Psoas muscle (tissue), 8 donors: Measurements from ENCODE around the gene CIART. TPM values are rescaled to one million over a fixed set of nuclear protein-coding genes. Genes with fewer than 3 reads are reported as not detected.
"Not testable (repeated sequence)": the region's sequence is repeated elsewhere in the genome, so short reads cannot be mapped to it uniquely, and the experiment has no call there.

Experiments used
- ATAC-seq, 4 donors: fragments of 200-7000 bp; cut with Tn5 transposase; one replicate each; pipeline ENCODE4 v1.9.1; 2020; ENCODE audit warnings: moderate library complexity in 3 of 4, mild to moderate bottlenecking in 2 of 4
- DNase-seq, 2 donors: peaks; one replicate each; pipeline ENCODE4 v3.0.0-alpha.2; 2020
- H3K27ac ChIP-seq: fragments of 200-600 bp; one replicate; pipeline ENCODE4 v1.8.0; 2022
- H3K27me3 ChIP-seq, 3 donors: fragments of 200-600 bp in 1 of 3; one replicate each; pipeline versions ENCODE4 v1.6.1 to v1.8.0; 2013 to 2022; ENCODE audit warnings: low read length in 2 of 3, mild to moderate bottlenecking in 2 of 3, moderate library complexity in 1 of 3; ENCODE audit not compliant: insufficient read depth in 3 of 3
- H3K36me3 ChIP-seq, 2 donors: fragments of 200-600 bp in 1 of 2; one replicate each; pipeline versions ENCODE4 v1.6.1 to v1.8.0; 2013 to 2022; ENCODE audit warnings: low read depth in 1 of 2, mild to moderate bottlenecking in 1 of 2, moderate library complexity in 1 of 2; ENCODE audit not compliant: insufficient read depth in 1 of 2
- H3K4me1 ChIP-seq: fragments of 200-600 bp; one replicate; pipeline ENCODE4 v1.8.0; 2022
- H3K4me3 ChIP-seq: fragments of 200-600 bp; one replicate; pipeline ENCODE4 v1.8.0; 2022; ENCODE audit warnings: mild to moderate bottlenecking
- H3K9me3 ChIP-seq: fragments of 200-600 bp; one replicate; pipeline ENCODE4 v1.8.0; 2022
- WGBS, 3 donors: extraction: QIAGEN DNeasy Blood & Tissue Kit; methylation state at CpG; one replicate each; pipeline versions ENCODE4 v1.1.6 to v1.1.7; 2013; 5-methylcytosine and 5-hydroxymethylcytosine counted together
- intact Hi-C, 2 donors: fragments of 100-400 bp; cut with DNase I; formaldehyde crosslinking; loops; one replicate each; pipeline versions ENCODE4 v1.11.0 to v1.14.2; 2022
- long read RNA-seq, 2 donors: library from polyadenylated mRNA; unstranded; transcript quantifications; one replicate each; pipeline ENCODE4 v2.0.0, GENCODE V29; 2021
- polyA plus RNA-seq, 3 donors: library from polyadenylated mRNA; stranded (reverse); fragments of 200-250 nt; gene quantifications; one replicate each; pipeline ENCODE4 v1.2.3, GENCODE V29; 2013
- total RNA-seq, 4 donors: library from RNA; stranded (reverse); fragmentation: NEBNext Ultra II Directional in 2 of 4; extraction: Animal tissue kit (Norgen Biotek cat#: 25700) in 2 of 4; gene quantifications; one replicate each; pipeline versions ENCODE4 v1.2.1 to v1.2.4, GENCODE V29; 2021 to 2023
- TF ChIP-seq, protein P1 (sequence below): fragments of 200-600 bp; IDR thresholded peaks from one replicate; pipeline ENCODE4 v1.8.0; 2022; ENCODE audit warnings: antibody characterized with exemption
- donor health status: healthy with polysubstance abuse.
- donor health status: DM: no; HTN: no; CAD: no; lungs with moderate emphysema.
- donor health status: Bipolar disorder and iron deficiency.
- donor health status: healthy.
- donor health status: DM: yes; HTN: yes; CAD: no.
- donor health status: DM: no; HTN: no; CAD: no.
- donor health status: DM: no; HTN: no; CAD: no.
- donor health status: DM: yes; HTN: yes; CAD: no.

Gene CIART
- total RNA-seq (10 to 100 TPM in 3 of 4 donors, 1 to 10 TPM in 1; 6.2 to 23.4 (median 14.5) TPM), polyA plus RNA-seq (10 to 100 TPM in 2 of 3 donors, 1 to 10 TPM in 1; 1.6 to 11.7 (median 11.6) TPM)
- long read RNA-seq, donor 1, partial matches to known transcripts = 0 of 2 reads
- long read RNA-seq, donor 1, other reads (novel, unspliced or antisense) = 1 of 2 reads
- long read RNA-seq, donor 2, transcript CIART-203 (6 exons, 1,433 nt) = major isoform, 6 of 13 reads
- long read RNA-seq, donor 2, partial matches to known transcripts = 1 of 13 reads
- long read RNA-seq, donor 2, other reads (novel, unspliced or antisense) = 1 of 13 reads

DNA sequence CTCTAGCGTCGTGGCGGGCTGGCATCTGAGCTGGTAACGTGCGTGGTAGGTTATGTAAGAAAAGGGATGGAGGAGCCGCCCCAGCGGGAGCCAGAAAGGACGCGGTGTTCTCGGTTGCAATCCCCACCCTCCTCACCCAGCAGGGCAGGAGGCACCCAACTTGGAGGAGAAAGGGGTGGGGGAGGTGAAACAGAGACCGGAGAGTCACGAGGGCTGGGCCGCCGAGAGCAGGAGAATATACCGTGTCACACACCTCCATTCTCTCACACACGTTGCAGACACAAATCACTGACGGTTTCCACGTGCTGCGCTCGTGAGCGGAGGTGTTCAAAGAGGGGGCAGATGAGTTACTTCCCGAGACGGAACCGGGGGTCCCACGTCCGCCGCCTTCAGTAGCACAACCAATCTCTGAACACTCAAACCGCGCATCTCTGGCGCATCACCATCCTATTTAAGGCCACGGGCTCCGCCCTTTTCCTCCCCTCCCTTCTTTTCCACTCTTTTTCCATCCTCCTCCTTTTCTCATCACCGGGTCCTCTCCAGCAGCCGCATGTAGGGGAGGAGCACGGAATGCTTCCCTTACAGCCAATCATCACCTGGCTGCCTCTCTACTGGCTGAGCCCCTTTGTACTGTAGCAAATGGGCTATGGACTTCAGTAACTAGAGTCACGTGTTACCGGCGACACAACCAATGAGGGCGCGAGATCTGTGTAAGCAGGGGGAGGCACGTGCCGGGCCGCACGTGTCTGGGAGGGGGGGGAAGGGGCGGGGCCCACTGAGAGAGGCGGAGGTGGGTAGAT is at the start of gene CIART:
TSS of gene CIART (plus strand) at position 797 of the 800 bp plus-strand sequence. CDS start 714 bp downstream, outside the sequence.
- WGBS, 3 donors = 0 to 1% (median 0%) methylated on average over 42 to 46 of the region's 46 CpGs
- peaks cover 5 to 29% of the 10 kb centered on the region in 2 donors for H3K36me3 ChIP-seq

DNA sequence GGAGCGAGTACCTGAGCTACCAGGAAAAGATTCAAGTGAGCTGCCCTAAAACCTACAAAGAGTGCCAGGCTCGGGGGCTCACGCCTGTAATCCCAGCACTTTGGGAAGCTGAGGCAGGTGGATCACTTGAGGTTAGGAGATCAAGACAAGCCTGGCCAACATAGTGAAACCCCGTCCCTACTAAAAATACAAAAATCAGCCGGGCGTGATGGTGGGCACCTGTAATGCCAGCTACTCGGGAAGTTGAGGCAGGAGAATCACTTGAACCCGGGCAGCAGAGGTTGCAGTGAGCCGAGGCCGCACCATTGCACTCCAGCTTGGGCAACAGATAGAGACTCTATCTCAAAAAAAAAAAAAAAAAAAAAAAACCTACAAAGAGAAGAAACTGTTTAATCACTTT is 49.4 kb upstream of the CIART start:
- H3K9me3 ChIP-seq, DNase-seq, intact Hi-C loops, H3K27me3 ChIP-seq, H3K27ac ChIP-seq, ATAC-seq, H3K4me1 ChIP-seq, H3K4me3 ChIP-seq: not testable (repeated sequence)
- 91 to 96% (median 92%) methylated on average over 10 of the region's 10 CpGs for WGBS, 3 donors
- peaks cover 0 to 35% of the 10 kb centered on the region in 2 donors for H3K36me3 ChIP-seq

More for the DNA sequence above, at the start of gene CIART:
- H3K27ac ChIP-seq = peak within 1 kb of the TSS; percentile 94
- DNase-seq = peak; percentile 92 to 96
- H3K27me3 ChIP-seq = no peaks in the 10 kb centered on the region
- H3K4me1 ChIP-seq = peaks cover 15% of the 10 kb centered on the region
- TF ChIP-seq, protein P1, sequence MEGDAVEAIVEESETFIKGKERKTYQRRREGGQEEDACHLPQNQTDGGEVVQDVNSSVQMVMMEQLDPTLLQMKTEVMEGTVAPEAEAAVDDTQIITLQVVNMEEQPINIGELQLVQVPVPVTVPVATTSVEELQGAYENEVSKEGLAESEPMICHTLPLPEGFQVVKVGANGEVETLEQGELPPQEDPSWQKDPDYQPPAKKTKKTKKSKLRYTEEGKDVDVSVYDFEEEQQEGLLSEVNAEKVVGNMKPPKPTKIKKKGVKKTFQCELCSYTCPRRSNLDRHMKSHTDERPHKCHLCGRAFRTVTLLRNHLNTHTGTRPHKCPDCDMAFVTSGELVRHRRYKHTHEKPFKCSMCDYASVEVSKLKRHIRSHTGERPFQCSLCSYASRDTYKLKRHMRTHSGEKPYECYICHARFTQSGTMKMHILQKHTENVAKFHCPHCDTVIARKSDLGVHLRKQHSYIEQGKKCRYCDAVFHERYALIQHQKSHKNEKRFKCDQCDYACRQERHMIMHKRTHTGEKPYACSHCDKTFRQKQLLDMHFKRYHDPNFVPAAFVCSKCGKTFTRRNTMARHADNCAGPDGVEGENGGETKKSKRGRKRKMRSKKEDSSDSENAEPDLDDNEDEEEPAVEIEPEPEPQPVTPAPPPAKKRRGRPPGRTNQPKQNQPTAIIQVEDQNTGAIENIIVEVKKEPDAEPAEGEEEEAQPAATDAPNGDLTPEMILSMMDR = no peak
- H3K4me3 ChIP-seq = peak within 1 kb of the TSS; percentile 80
- H3K9me3 ChIP-seq = no peaks in the 10 kb centered on the region
- ATAC-seq = peak; percentile 93 to 96 (median 95)
- intact Hi-C loops = loop anchor here in 1 of 2 donors (1.0 to 5.0 kb wide), 2 partner anchors 27 to 45 kb away; partner anchors contain the start of gene ANP32E

DNA sequence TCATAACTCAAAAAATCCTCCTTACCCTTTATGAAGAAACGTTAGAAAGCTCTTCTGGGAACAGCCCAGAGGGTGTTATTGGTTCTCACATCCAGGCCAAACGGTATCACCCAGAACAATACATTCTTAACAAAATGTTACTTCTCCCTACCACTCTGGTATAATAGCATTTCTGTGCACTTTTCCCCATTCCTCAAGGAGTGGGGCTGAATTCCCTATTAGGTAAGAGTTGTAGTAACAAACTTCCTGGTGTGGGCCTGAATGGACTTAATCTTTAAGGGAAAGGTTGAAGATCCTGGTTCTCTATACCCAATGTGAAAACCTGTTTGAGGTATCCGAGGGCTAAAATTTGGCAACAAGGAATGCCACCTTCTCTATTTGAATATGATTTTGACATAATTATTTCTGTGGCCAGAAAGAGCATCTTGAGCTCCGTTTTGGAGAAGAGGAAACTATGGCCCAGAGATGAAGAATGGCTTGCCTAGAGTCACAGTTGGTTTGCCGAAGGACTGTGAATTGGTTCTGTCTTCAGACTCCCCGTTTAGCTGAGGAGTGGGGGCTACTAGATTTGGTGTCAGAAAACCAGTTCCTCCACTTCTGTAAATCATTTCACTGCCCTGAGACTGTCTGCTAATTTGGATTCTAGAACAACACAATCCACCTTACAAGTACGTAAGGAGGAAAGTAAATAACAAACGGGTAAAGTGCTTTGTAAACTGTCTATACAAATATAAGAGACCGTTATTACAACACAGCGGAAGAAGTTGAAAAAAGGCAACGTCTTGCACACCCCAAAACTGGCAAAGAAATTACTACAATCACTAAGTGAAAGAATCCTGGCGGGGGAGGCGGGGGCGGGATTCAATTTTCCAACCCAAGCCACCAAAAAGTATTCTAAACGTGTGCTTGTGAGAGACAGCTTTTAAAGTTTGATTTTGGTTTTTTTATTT is 48.7 kb upstream of the CIART start:
- intact Hi-C loops = no loop called here
- Histone ChIP-seq H3K27ac (peak overlapping the region; percentile 98), H3K9me3 (no peaks in the 10 kb centered on the region), H3K36me3 (peaks cover 0 to 28% of the 10 kb centered on the region in 2 donors), H3K27me3 (no peaks in the 10 kb centered on the region), H3K4me3 (peak overlapping the region; percentile 83), H3K4me1 (peaks cover 3% of the 10 kb centered on the region)
- WGBS, 3 donors = 18 to 29% (median 20%) methylated on average over 15 of the region's 15 CpGs
- TF ChIP-seq, protein P1 = no peak
- ATAC-seq = no peak
- DNase-seq = peak in 1 of 2 donors; percentile 34

- H3K9me3 ChIP-seq = no peaks in the 10 kb centered on the region
Measured at GRCh38 chr1:150234309-150234565, 48.1 kb upstream of the CIART start.

More at GRCh38 chr1:150234309-150234565, 48.1 kb upstream of the CIART start:
- Histone ChIP-seq H3K27ac (peak overlapping the region; percentile 98), H3K27me3 (no peaks in the 10 kb centered on the region), H3K36me3 (peaks cover 0 to 23% of the 10 kb centered on the region in 2 donors), H3K4me3 (peak overlapping the region; percentile 83), H3K4me1 (peaks cover 3% of the 10 kb centered on the region)
- TF ChIP-seq, protein P1 = no peak
- DNase-seq (no peak), ATAC-seq (peak in 1 of 4 donors; percentile 3)
- WGBS, 3 donors = 0% methylated on average over 9 of the region's 9 CpGs
- intact Hi-C loops = no loop called here
